Muscle layer of colon (tissue), 2 donors: ENCODE results near the gene MPDU1.
"Not testable (repeated sequence)": the region's sequence is repeated elsewhere in the genome, so short reads cannot be mapped to it uniquely, and the experiment has no call there.

Source experiments
- H3K27ac ChIP-seq: one replicate; pipeline ENCODE4 v1.7.0; 2013; ENCODE audit warnings: low read depth, mild to moderate bottlenecking, low read length, moderate library complexity
- H3K27me3 ChIP-seq, 2 donors: one replicate each; pipeline ENCODE4 v1.7.0; 2013; ENCODE audit warnings: low read length in 2 of 2, mild to moderate bottlenecking in 2 of 2; ENCODE audit not compliant: insufficient read depth in 2 of 2, control insufficient read depth in 1 of 2
- H3K36me3 ChIP-seq: one replicate; pipeline ENCODE4 v1.7.0; 2013; ENCODE audit warnings: mild to moderate bottlenecking, low read length; ENCODE audit not compliant: insufficient read depth
- H3K4me1 ChIP-seq: one replicate; pipeline ENCODE4 v1.7.0; 2013; ENCODE audit warnings: mild to moderate bottlenecking, low read length; ENCODE audit not compliant: insufficient read depth
- H3K4me3 ChIP-seq, 2 donors: one replicate each; pipeline ENCODE4 v1.7.0; 2013; ENCODE audit warnings: low read length in 2 of 2, low read depth in 1 of 2, mild to moderate bottlenecking in 1 of 2, moderate library complexity in 1 of 2
- H3K9ac ChIP-seq: one replicate; pipeline ENCODE4 v1.7.0; 2013; ENCODE audit warnings: low read length
- H3K9me3 ChIP-seq: one replicate; pipeline ENCODE4 v1.7.0; 2013; ENCODE audit warnings: mild to moderate bottlenecking, low read length
- donor health status: abdominal sarcoma.
- donor health status: Adenocarcinoma of cecum.

MPDU1 gene

GRCh38 chr17:7588553-7589203 lies 5.0 kb downstream of the MPDU1 start:
- Histone ChIP-seq H3K9ac (peak overlapping the region; percentile 78), H3K36me3 (peaks cover 37% of the 10 kb centered on the region), H3K9me3 (no peaks in the 10 kb centered on the region), H3K27ac (peak overlapping the region; percentile 59), H3K4me3 (peak overlapping the region; percentile 27 to 87), H3K27me3 (no peaks in the 10 kb centered on the region), H3K4me1 (peaks cover 22% of the 10 kb centered on the region)

GRCh38 chr17:7589204-7589868 lies 5.7 kb downstream of the MPDU1 start:
- peak overlapping the region; percentile 78 for H3K9ac ChIP-seq
- peak overlapping the region; percentile 59 for H3K27ac ChIP-seq

GRCh38 chr17:7589891-7590691 lies 6.4 kb downstream of the MPDU1 start, which contains the start of gene SOX15:
TSS of gene SOX15 (minus strand) at chr17:7590094. CDS start at chr17:7589676, 418 bp downstream.
- no peaks in the 10 kb centered on the region for H3K9me3 ChIP-seq
- H3K36me3 ChIP-seq, result peaks cover 51% of the 10 kb centered on the region
- no peaks in the 10 kb centered on the region for H3K27me3 ChIP-seq
- H3K9ac ChIP-seq, result peak within 1 kb of the TSS; percentile 78
- peak within 1 kb of the TSS; percentile 59 for H3K27ac ChIP-seq
- peak within 1 kb of the TSS; percentile 27 to 87 for H3K4me3 ChIP-seq
- H3K4me1 ChIP-seq, result peaks cover 16% of the 10 kb centered on the region

More at GRCh38 chr17:7589204-7589868, 5.7 kb downstream of the MPDU1 start:
- peak overlapping the region; percentile 27 to 87 for H3K4me3 ChIP-seq
- H3K27me3 ChIP-seq, result no peaks in the 10 kb centered on the region
- no peaks in the 10 kb centered on the region for H3K9me3 ChIP-seq
- peaks cover 44% of the 10 kb centered on the region for H3K36me3 ChIP-seq
- peaks cover 20% of the 10 kb centered on the region for H3K4me1 ChIP-seq

GRCh38 chr17:7590743-7591142 lies 7.1 kb downstream of the MPDU1 start:
- H3K4me3 ChIP-seq, result no peak overlapping the region
- no peaks in the 10 kb centered on the region for H3K9me3 ChIP-seq
- H3K27me3 ChIP-seq, result no peaks in the 10 kb centered on the region
- peaks cover 16% of the 10 kb centered on the region for H3K4me1 ChIP-seq
- H3K36me3 ChIP-seq, result peaks cover 57% of the 10 kb centered on the region
- no peak overlapping the region for H3K27ac ChIP-seq
- H3K9ac ChIP-seq, result no peak overlapping the region

GRCh38 chr17:7591596-7591995 lies 7.9 kb downstream of the MPDU1 start:
- H3K36me3 ChIP-seq, result peaks cover 65% of the 10 kb centered on the region
- peaks cover 16% of the 10 kb centered on the region for H3K4me1 ChIP-seq
- H3K4me3 ChIP-seq, result no peak overlapping the region
- H3K9ac ChIP-seq, result no peak overlapping the region
- H3K27me3 ChIP-seq, result no peaks in the 10 kb centered on the region
- no peaks in the 10 kb centered on the region for H3K9me3 ChIP-seq
- H3K27ac ChIP-seq, result no peak overlapping the region

GRCh38 chr17:7592422-7593021 lies 8.9 kb downstream of the MPDU1 start:
- Histone ChIP-seq H3K27ac (no peak overlapping the region), H3K27me3 (no peaks in the 10 kb centered on the region), H3K4me1 (peaks cover 16% of the 10 kb centered on the region), H3K9me3 (no peaks in the 10 kb centered on the region), H3K4me3 (no peak overlapping the region), H3K36me3 (peaks cover 73% of the 10 kb centered on the region), H3K9ac (no peak overlapping the region)

- H3K36me3 ChIP-seq, result peaks cover 71% of the 10 kb centered on the region
- no peaks in the 10 kb centered on the region for H3K27me3 ChIP-seq
- no peak overlapping the region for H3K4me3 ChIP-seq
- H3K4me1 ChIP-seq, result peaks cover 8% of the 10 kb centered on the region
- no peak overlapping the region for H3K9ac ChIP-seq
- H3K27ac ChIP-seq, result no peak overlapping the region
- no peaks in the 10 kb centered on the region for H3K9me3 ChIP-seq
These were observed 9.6 kb downstream of the MPDU1 start for GRCh38 chr17:7593296-7593695.

GRCh38 chr17:7597561-7597960 lies 13.9 kb downstream of the MPDU1 start:
- not testable (repeated sequence) for H3K4me3 ChIP-seq, H3K27me3 ChIP-seq, H3K4me1 ChIP-seq, H3K27ac ChIP-seq, H3K9me3 ChIP-seq, H3K9ac ChIP-seq
- peaks cover 84% of the 10 kb centered on the region for H3K36me3 ChIP-seq

- Histone ChIP-seq H3K27ac (no peak overlapping the region), H3K27me3 (no peaks in the 10 kb centered on the region), H3K9ac (no peak overlapping the region), H3K4me3 (no peak overlapping the region), H3K9me3 (no peaks in the 10 kb centered on the region), H3K36me3 (peaks cover 47% of the 10 kb centered on the region), H3K4me1 (peaks cover 10% of the 10 kb centered on the region)
These were observed 22.6 kb downstream of the MPDU1 start for GRCh38 chr17:7606280-7606679.

GRCh38 chr17:7610641-7611040 lies 27.0 kb downstream of the MPDU1 start:
- Histone ChIP-seq H3K27me3 (no peaks in the 10 kb centered on the region), H3K9ac (no peak overlapping the region), H3K36me3 (peaks cover 19% of the 10 kb centered on the region), H3K9me3 (no peaks in the 10 kb centered on the region), H3K4me1 (peaks cover 34% of the 10 kb centered on the region), H3K27ac (no peak overlapping the region), H3K4me3 (no peak overlapping the region)

- no peak overlapping the region for H3K9ac ChIP-seq
- H3K4me3 ChIP-seq, result no peak overlapping the region
These were observed 28.1 kb downstream of the MPDU1 start for GRCh38 chr17:7611635-7612293.

More at GRCh38 chr17:7611635-7612293, 28.1 kb downstream of the MPDU1 start:
- Histone ChIP-seq H3K9me3 (no peaks in the 10 kb centered on the region), H3K4me1 (peaks cover 34% of the 10 kb centered on the region), H3K27me3 (no peaks in the 10 kb centered on the region), H3K36me3 (peaks cover 16% of the 10 kb centered on the region), H3K27ac (no peak overlapping the region)
